Activated naive CD8-positive, alpha-beta T cell treated with anti-CD3 and anti-CD28 coated beads, Interleukin-2, amount 50 U/mL, for 24 hours (primary cell): ENCODE measurements around the gene KRT76.

Source experiments
- ATAC-seq: fragments of 150-1000 bp; cut with Tn5 transposase; one replicate; pipeline ENCODE4 v1.10.0; 2021
- DNase-seq: peaks from one replicate; pipeline ENCODE4 v3.0.0; 2021
- H3K27ac Mint-ChIP-seq: one replicate; pipeline ENCODE4 v1.8.0; 2021; ENCODE audit warnings: mild to moderate bottlenecking, mixed read lengths
- H3K27me3 Mint-ChIP-seq: one replicate; pipeline ENCODE4 v1.8.0; 2021; ENCODE audit warnings: mixed read lengths
- H3K36me3 Mint-ChIP-seq: one replicate; pipeline ENCODE4 v1.8.0; 2021; ENCODE audit warnings: low read depth, mixed read lengths
- H3K4me1 Mint-ChIP-seq: one replicate; pipeline ENCODE4 v1.8.0; 2021; ENCODE audit warnings: mixed read lengths
- H3K4me3 Mint-ChIP-seq: one replicate; pipeline ENCODE4 v1.8.0; 2021; ENCODE audit warnings: mild to moderate bottlenecking, moderate library complexity, mixed read lengths
- H3K9me3 Mint-ChIP-seq: one replicate; pipeline ENCODE4 v1.8.0; 2021; ENCODE audit warnings: mixed read lengths

KRT76 gene

DNA sequence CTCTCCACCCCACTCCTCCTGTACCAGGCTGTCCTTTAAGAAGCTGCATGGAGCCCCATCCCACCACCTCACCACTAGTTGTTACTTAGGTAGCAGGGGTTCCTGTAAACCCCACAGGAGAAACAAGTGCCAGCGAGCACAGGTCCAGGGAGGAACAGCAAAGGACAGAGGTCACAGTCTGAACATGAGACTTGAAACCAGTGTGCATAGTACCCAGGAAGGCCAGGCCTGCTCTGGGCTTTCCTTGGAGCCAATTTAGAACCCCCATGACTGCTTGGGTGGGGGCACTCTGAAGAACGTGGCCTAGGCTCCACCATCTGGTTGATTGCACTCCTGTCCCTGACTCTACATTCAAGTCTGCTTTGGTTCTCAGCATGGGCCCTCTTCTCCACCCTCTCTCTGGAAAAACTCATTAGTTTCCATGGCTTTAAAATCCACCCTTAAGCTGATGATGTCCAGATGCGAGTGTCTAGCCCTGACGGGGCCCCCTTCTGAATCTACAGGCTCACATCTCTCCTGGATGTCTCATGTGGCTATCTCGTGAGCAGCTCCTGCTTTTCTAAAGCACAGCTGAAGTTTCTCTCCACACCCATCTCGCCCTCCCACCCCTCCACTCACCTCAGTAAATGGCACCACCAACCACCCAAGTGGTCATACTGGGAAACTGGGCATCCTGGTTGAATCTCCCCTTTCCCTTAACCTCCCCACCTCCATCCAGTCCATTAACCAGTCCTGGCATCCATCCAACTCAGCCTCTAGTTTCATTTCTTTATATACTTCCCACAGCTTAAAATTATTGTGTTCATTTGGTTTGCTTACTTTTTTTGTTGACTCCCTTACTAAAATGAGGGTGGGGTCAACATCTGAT, 10.4 kb upstream of the KRT76 start:
- no peak overlapping the region for H3K4me3 Mint-ChIP-seq
- ATAC-seq, result no peak
- H3K36me3 Mint-ChIP-seq, result no peaks in the 10 kb centered on the region
- peaks cover 14% of the 10 kb centered on the region for H3K4me1 Mint-ChIP-seq
- no peaks in the 10 kb centered on the region for H3K9me3 Mint-ChIP-seq
- peaks cover 23% of the 10 kb centered on the region for H3K27me3 Mint-ChIP-seq
- DNase-seq, result no peak
- no peak overlapping the region for H3K27ac Mint-ChIP-seq

DNA sequence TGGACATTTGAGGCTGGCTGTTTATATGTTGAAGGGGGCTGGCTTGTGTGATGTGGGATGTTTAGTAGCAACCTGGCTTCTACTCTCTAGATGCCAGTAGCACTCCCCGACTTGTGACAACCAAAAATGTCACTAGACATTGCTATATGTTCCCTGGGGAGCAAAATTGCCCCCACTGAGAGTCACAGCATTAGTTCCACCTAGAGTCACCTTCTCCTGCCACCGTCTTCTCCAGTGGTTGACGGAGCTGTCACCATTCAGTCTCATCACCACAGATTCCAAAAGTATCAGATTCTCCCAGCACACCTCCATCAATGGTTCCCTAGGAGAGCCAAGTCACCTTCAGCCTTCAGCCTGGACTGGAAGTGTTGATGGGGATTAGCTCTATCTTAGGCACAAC, 7.8 kb upstream of the KRT76 start:
- H3K27me3 Mint-ChIP-seq, result peaks cover 13% of the 10 kb centered on the region
- H3K4me3 Mint-ChIP-seq, result no peak overlapping the region
- H3K36me3 Mint-ChIP-seq, result no peaks in the 10 kb centered on the region
- no peak for ATAC-seq
- H3K4me1 Mint-ChIP-seq, result no peaks in the 10 kb centered on the region
- H3K27ac Mint-ChIP-seq, result no peak overlapping the region
- no peaks in the 10 kb centered on the region for H3K9me3 Mint-ChIP-seq
- DNase-seq, result no peak

DNA sequence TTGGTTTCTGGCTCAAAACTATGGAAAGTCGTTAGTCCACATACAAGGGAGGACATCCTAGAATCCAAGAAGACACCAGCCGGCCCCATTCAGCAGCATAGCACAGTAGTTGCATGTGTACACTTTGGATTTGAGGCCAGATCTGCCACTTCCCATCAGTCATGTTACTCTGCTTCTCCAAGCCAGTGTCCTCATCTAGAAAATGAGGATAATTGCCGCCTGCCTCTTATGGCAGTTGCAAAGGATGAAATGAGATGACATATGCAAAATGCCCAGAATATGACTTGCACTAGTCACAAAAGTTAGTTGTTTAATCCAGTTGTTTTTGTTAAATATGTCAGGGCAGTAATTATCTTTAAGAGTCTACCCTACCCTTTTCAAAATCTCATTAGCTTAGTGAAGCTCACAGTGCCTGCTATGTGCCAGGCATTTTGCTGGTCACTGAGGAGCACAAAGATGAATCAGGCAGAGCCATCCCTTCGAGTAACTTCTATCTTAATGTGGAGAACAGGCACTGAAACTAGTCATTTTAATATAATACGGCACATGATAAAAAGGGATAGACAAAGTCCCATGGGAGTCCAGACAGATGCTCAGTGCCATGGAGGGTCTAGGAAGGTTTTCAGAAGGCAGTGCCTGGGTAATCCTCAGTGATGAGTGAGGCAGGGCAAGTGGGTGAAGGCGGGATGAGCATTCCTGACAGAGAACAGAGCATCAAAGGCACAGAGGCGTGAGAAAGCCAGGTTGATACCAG, 6.6 kb upstream of the KRT76 start:
- ATAC-seq (no peak), DNase-seq (no peak)
- peaks cover 1% of the 10 kb centered on the region for H3K27me3 Mint-ChIP-seq
- H3K4me1 Mint-ChIP-seq, result no peaks in the 10 kb centered on the region
- no peak overlapping the region for H3K4me3 Mint-ChIP-seq
- H3K36me3 Mint-ChIP-seq, result no peaks in the 10 kb centered on the region
- H3K9me3 Mint-ChIP-seq, result no peaks in the 10 kb centered on the region
- no peak overlapping the region for H3K27ac Mint-ChIP-seq

DNA sequence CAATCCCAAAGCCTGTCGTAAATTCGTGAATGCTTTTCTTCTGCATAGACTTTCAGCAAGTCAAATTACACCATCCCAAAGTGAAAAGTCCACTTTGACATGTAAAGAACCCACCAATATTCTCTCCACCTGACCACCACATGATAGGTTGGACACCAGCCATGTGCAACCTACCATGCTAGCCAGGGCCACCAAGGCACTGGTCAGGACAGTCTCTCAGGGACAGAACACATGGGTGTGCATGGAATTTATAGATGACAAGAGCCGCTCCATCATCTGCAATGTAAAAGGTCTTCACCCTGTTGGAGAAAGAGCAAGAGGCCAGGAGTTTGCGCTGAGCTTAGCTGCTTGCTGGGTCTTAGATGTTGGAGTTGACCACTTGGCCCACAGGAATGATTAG, 5.4 kb upstream of the KRT76 start:
- Mint-ChIP-seq H3K27me3 (no peaks in the 10 kb centered on the region), H3K9me3 (no peaks in the 10 kb centered on the region), H3K4me3 (no peak overlapping the region), H3K36me3 (no peaks in the 10 kb centered on the region), H3K4me1 (no peaks in the 10 kb centered on the region), H3K27ac (no peak overlapping the region)
- ATAC-seq, result no peak
- no peak for DNase-seq

DNA sequence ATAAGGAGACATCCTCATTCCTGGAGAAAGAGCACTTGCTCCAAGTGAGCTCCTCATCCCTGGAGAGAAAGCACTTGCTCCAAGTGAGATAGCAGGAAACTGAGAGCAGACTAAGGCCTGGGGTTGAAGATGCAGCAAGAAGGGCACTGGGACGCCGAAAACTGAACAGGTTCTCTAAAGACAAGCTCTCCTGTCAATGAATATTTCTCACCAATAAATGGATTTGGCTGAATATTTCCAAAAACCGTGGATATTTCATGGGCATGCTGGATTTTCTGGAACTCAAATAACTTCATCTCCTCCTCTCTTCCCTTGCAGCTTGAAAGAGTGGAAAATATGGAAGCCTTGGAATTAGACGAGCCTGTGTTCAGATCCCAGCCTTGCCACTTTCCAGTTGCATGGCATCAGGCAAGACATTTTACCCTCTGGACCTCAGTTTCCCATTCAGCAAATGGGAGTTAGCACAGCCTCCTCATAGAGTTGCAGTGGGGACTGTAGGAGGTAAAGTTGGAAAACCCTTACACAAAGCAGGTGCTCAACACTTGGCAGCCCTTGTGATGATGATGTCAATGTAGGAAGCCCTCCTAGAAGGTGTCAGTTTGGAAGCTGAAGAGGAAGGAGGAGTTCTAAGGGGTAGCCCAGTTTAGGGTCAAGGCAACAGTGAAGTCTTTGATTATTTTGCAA, 4.4 kb upstream of the KRT76 start:
- DNase-seq (no peak), ATAC-seq (no peak)
- H3K9me3 Mint-ChIP-seq, result no peaks in the 10 kb centered on the region
- no peak overlapping the region for H3K27ac Mint-ChIP-seq
- no peaks in the 10 kb centered on the region for H3K27me3 Mint-ChIP-seq
- H3K36me3 Mint-ChIP-seq, result no peaks in the 10 kb centered on the region
- no peaks in the 10 kb centered on the region for H3K4me1 Mint-ChIP-seq
- no peak overlapping the region for H3K4me3 Mint-ChIP-seq

DNA sequence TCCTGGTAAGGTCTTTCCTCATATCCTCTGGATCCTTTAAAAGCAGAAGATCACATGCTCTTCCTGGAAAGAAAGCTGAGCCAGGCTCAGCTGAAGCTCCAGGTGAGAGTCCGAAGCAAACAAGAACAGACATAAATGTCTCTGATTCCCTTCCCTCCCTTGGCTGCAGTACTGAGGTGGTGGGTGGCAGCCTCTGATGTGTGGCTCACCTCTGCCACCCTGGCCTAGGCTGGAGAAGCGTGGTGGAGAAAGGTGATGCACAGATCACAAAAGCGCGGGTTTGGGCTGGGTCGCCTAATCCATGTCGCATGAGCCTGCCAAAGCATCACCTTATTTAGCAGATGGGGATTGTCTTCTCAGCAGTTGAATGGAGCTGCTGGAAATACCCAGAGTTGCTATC, 2.8 kb upstream of the KRT76 start:
- Mint-ChIP-seq H3K36me3 (no peaks in the 10 kb centered on the region), H3K9me3 (no peaks in the 10 kb centered on the region), H3K4me1 (no peaks in the 10 kb centered on the region), H3K27me3 (no peaks in the 10 kb centered on the region), H3K27ac (no peak overlapping the region), H3K4me3 (no peak overlapping the region)
- ATAC-seq (no peak), DNase-seq (no peak)

DNA sequence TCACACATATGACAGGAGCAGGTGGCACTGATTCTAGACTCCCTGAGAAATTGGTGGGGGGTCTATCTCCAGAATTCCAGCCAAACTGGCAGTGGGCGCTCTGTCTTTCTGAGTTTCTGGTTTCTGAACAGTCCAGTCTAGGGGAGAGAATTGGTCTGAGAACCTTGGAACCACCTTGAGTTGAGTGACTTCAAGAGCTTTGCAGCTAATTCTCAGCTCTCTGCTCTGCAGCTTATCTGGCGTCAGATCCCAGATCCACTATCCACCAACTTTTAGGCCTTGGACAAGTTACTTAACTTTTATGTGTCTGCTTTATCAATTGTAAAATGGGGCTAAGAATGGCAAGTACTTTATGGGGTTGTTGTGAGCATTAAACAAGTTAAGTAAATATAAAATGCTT, 1.7 kb upstream of the KRT76 start:
- H3K27me3 Mint-ChIP-seq, result no peaks in the 10 kb centered on the region
- no peaks in the 10 kb centered on the region for H3K36me3 Mint-ChIP-seq
- no peaks in the 10 kb centered on the region for H3K4me1 Mint-ChIP-seq
- ATAC-seq (no peak), DNase-seq (no peak)
- H3K9me3 Mint-ChIP-seq, result no peaks in the 10 kb centered on the region
- H3K4me3 Mint-ChIP-seq, result no peak overlapping the region
- H3K27ac Mint-ChIP-seq, result no peak overlapping the region

DNA sequence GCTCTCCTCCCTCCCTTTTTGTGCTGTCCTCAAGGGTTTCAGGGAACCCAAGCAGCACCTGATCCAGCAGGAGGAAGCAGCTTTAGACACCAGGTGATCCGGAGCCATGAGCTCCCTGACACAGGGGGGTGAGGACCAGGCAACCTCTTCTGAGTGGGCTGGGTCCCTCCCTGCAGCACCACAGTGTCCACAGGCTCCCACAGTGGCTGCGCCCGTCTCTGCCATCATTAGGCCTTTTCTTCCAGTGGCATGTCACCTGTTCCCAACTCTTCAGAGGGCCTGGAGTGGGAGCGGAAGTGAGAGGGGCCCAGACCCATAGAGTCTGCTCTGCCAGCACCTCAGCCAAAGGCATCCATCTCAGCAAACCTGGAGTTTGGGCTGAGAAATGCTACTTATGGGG, 421 bp upstream of the KRT76 start:
- no peaks in the 10 kb centered on the region for H3K27me3 Mint-ChIP-seq
- no peaks in the 10 kb centered on the region for H3K4me1 Mint-ChIP-seq
- ATAC-seq (no peak), DNase-seq (no peak)
- no peak overlapping the region for H3K4me3 Mint-ChIP-seq
- no peaks in the 10 kb centered on the region for H3K36me3 Mint-ChIP-seq
- H3K27ac Mint-ChIP-seq, result no peak overlapping the region
- no peaks in the 10 kb centered on the region for H3K9me3 Mint-ChIP-seq

DNA sequence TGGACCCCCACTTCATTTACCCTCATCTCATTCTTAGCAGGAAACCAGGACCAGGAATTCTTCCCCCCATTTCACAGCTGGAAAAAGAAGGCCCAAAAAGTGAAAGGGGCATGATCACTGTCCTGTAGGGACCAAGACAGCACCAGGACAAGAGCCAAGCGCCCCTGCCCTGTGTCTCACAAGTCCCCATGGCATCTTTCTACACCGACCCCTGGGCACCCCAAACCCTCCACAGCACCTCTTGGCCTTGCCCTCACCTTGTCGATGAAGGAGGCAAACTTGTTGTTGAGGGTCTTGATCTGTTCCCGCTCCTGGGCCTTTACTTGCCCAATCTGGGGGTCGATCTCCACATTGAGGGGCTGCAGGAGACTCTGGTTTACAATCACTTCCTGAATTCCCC, 710 bp downstream of the KRT76 start:
- no peak overlapping the region for H3K4me3 Mint-ChIP-seq
- H3K27me3 Mint-ChIP-seq, result no peaks in the 10 kb centered on the region
- no peaks in the 10 kb centered on the region for H3K9me3 Mint-ChIP-seq
- no peaks in the 10 kb centered on the region for H3K36me3 Mint-ChIP-seq
- DNase-seq (no peak), ATAC-seq (no peak)
- H3K4me1 Mint-ChIP-seq, result no peaks in the 10 kb centered on the region
- no peak overlapping the region for H3K27ac Mint-ChIP-seq

DNA sequence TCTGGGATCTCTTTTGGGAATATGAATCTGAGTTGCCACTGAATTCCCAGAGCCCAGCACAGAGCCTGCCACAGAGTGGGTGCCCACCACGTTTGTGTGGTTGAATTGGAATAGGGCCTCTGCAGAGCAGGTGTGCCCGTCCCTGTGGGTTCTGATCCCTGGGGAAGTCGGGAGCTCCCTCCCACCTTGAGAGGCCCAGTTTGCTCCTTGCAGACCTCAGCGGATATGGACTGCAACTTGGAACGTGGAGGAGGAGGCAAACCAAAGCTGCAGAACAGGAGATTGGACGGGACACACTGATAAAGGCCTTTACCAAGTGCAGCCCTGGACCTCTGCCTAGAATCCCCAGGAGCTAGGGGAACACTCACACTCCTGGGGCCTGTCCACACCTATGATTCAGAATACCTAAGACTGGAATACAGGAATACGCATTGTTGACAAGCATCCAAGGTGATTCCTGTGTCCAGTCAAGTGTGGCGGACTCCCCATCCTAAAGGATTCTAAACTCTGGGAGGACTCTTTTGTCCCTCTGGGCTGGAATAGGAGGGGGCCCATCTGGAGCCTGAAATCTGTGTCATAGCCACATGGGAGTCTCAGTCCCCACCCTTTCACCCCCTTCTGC, 2.4 kb downstream of the KRT76 start:
- no peaks in the 10 kb centered on the region for H3K4me1 Mint-ChIP-seq
- H3K4me3 Mint-ChIP-seq, result no peak overlapping the region
- H3K9me3 Mint-ChIP-seq, result no peaks in the 10 kb centered on the region
- no peaks in the 10 kb centered on the region for H3K27me3 Mint-ChIP-seq
- no peak overlapping the region for H3K27ac Mint-ChIP-seq
- no peak for ATAC-seq
- H3K36me3 Mint-ChIP-seq, result no peaks in the 10 kb centered on the region
- no peak for DNase-seq

DNA sequence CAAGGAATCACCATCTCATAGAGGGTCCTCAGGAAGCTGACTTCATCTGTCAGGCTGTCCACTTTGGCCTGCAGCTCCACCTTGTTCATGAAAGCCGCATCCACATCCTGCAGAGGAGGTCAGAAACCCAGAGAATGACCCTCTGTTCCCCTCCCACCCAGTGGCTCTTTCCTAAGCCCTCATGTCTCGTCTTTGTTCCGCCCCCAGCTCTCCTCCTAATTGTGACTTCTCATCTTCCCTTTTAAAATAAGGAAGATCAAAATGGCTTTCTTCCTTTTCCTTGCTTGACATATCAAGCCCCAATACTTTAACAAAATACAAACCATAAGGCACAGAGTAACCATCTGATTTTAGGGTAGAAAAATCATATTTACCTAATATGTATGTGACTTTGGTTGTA, 4.4 kb downstream of the KRT76 start:
- H3K4me3 Mint-ChIP-seq, result no peak overlapping the region
- H3K27me3 Mint-ChIP-seq, result no peaks in the 10 kb centered on the region
- ATAC-seq (no peak), DNase-seq (no peak)
- H3K36me3 Mint-ChIP-seq, result no peaks in the 10 kb centered on the region
- H3K4me1 Mint-ChIP-seq, result no peaks in the 10 kb centered on the region
- no peak overlapping the region for H3K27ac Mint-ChIP-seq
- no peaks in the 10 kb centered on the region for H3K9me3 Mint-ChIP-seq

DNA sequence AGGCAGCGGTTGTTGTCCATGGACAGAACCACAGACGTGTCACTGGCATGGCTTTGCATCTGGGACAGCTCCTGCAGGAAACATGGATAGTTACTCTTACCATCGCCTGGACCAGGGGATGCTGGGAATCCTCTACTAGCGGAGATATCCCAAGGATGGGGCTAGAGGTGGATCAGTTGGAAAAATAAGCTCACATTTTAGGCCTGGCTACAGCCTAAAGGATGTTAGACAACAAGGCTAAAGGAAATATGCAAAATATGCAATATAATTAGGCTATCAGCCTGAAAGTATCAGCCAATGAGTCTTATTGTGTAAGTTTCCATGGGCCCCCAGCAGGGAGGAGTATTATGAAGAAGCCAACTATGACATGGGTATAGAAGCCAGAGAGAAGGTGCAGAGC, 5.0 kb downstream of the KRT76 start:
- H3K4me3 Mint-ChIP-seq, result no peak overlapping the region
- no peaks in the 10 kb centered on the region for H3K27me3 Mint-ChIP-seq
- no peak for ATAC-seq
- no peaks in the 10 kb centered on the region for H3K4me1 Mint-ChIP-seq
- no peak for DNase-seq
- H3K27ac Mint-ChIP-seq, result no peak overlapping the region
- no peaks in the 10 kb centered on the region for H3K36me3 Mint-ChIP-seq
- no peaks in the 10 kb centered on the region for H3K9me3 Mint-ChIP-seq

DNA sequence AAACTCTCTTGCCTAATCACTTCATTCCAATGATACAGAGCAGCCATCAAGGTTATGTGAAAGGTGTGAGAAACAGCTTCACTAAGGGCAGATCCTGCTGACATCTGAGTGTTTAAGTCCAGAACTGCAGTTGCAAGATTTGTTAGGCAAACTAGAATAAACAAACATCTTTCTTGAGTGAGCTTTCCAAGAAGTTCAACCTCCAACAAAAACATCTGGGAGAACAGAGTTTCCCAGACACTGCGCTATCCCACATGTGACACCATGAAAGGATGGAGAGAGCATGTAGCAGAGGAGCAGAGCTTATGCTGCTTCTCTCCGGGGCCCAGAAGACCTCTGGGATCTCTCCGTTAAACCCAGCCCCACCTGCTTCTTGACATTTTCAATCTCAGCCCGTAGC, 5.6 kb downstream of the KRT76 start:
- Mint-ChIP-seq H3K4me1 (no peaks in the 10 kb centered on the region), H3K27ac (no peak overlapping the region), H3K27me3 (no peaks in the 10 kb centered on the region), H3K36me3 (no peaks in the 10 kb centered on the region), H3K4me3 (no peak overlapping the region), H3K9me3 (no peaks in the 10 kb centered on the region)
- DNase-seq (no peak), ATAC-seq (no peak)

DNA sequence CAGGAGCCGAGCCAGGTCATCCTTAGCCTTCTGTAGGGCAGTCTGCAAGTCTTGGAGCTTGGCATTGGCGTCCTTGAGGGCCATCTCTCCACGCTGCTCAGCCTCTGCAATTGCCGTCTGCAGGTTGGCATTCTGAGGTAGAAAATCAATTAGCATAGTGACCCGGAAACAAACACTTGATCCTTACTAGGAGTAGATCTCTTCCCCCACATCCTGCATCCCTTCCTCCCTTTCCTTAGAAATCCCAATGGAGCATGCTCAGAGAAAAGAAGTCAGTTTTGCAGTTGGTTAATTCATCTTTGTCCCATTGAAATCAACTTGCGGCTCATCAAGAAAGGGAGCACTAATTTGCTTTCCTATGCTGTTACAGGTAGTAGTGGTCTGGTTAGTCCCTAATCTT, 6.1 kb downstream of the KRT76 start:
- ATAC-seq, result no peak
- H3K27ac Mint-ChIP-seq, result no peak overlapping the region
- no peaks in the 10 kb centered on the region for H3K27me3 Mint-ChIP-seq
- no peaks in the 10 kb centered on the region for H3K9me3 Mint-ChIP-seq
- no peaks in the 10 kb centered on the region for H3K36me3 Mint-ChIP-seq
- no peak overlapping the region for H3K4me3 Mint-ChIP-seq
- DNase-seq, result no peak
- no peaks in the 10 kb centered on the region for H3K4me1 Mint-ChIP-seq

DNA sequence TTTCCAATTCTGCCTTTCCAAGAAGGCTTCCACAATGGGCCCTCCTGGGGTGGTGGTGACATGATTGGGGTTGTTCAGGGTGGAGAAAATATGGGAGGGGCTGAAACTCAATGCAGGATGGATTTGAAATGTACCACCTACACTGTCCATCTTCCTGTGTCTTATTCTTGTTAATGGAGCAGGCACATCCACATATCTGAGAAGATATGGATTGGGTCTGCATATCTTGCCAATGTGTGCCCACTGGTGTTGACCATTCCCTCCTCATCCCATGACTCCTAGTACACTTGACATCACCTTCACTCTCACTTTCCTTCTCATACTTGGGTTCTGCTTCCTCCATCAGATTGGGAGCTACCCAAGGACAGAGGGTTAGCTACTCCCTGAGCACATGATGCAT, 7.2 kb downstream of the KRT76 start:
- Mint-ChIP-seq H3K9me3 (no peaks in the 10 kb centered on the region), H3K36me3 (no peaks in the 10 kb centered on the region), H3K27me3 (no peaks in the 10 kb centered on the region), H3K4me1 (no peaks in the 10 kb centered on the region), H3K4me3 (no peak overlapping the region), H3K27ac (no peak overlapping the region)
- ATAC-seq (no peak), DNase-seq (no peak)
